A549 treated with DMSO at 1 μM for 4 hours (cell line): ENCODE data around the gene OR2T33. TPM values are rescaled to one million over a fixed set of nuclear protein-coding genes. Genes with fewer than 3 reads are reported as not detected.

Source experiments
- total RNA-seq: library from RNA; stranded (reverse); fragments of 200-300 nt; extraction: Qiagen RNA extraction; gene quantifications from 5 replicates; pipeline ENCODE4 v1.2.3, GENCODE V29; 2022; ENCODE audit warnings: low read depth

The OR2T33 gene, protein sequence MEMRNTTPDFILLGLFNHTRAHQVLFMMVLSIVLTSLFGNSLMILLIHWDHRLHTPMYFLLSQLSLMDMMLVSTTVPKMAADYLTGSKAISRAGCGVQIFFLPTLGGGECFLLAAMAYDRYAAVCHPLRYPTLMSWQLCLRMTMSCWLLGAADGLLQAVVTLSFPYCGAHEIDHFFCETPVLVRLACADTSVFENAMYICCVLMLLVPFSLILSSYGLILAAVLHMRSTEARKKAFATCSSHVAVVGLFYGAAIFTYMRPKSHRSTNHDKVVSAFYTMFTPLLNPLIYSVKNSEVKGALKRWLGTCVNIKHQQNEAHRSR
- total RNA-seq = not detected in 5 replicates

DNA sequence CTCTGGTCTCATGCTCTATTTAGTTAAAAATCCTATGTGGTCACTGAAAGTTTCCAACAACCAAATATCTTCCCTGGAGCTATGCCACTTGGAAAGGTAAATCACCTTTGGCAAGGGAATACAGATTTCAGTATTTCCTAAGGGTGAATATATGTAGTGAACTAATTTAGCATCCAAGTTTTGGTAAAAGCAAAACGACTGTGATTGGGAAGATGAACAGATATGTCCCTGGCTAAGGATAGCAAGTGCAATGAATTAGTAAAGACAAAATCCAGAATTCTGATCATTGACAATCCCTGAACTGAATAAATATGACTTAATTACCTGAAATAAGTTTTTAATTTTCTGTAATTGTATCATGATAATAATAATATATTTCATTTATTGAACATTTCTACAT lies at the start of gene OR2T33:
Gene OR2T33 (minus strand): TSS at position 101 of the 400 bp plus-strand sequence. CDS start 4,162 bp downstream, outside the sequence.

DNA sequence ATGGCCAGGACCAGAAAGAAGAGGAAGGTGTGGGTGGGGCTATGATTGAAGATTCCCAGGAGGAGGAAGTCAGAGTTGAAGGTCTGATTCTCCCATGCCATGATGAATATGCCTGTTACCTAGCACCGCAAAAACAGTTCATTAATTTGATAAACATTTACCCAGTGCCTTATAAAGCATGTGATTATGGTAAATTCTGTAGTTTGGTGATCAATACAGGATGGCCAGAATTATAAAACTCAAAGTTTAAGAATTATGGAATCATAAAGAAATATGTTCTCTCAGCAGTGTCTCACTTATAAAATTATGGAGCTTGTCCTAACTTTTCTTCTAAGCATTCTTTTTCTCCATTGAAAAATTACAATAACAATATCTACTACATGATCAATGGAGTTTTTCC lies 46.7 kb upstream of the OR2T33 start, which contains the start of gene OR2M7:
Gene OR2M7 (minus strand): TSS at position 101 of the 400 bp plus-strand sequence. CDS start 0 bp downstream, at position 101.

DNA sequence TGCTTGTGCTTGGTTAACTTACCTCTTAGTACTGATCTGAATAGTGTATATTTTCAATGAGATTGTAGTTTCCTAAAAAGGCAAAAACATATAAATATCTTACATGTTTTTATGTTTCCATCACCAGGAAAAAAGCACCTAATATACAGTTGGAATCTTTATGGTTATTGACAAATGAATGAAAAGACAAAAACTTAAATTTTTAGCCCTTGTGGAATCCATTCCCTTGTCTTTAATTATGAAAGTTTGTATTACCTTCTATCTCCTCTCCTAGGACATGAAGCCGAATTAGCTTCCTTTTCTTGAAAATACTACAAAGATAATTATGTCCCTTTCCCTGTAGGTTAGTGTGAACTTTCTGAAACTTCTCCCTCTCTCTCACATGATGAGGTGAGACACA lies 25.5 kb upstream of the OR2T33 start, which contains the start of gene OR2T12:
Gene OR2T12 (minus strand): TSS at position 101 of the 400 bp plus-strand sequence. CDS start 7,846 bp downstream, outside the sequence.

DNA sequence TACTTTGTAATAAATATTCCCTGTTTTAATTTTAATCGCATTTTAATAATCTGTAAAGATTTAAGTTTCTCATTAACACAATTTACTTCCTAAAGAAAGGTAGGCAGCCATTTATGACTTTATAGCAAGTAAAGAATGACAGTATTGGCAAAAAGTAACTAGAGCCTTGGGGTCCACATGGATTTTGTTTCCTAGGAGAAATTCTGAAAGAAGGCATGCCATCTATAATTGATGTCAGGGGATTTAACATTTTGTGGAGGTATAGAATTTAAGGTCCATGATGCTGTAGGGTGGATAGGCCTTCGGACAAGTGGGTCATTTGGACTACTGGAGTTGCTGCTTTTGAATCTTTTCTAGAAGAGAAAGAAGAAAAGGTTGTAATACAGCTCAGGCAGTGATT lies 46.7 kb downstream of the OR2T33 start, which contains the start of gene OR2M4:
Gene OR2M4 (plus strand): TSS at position 301 of the 400 bp plus-strand sequence. CDS start 7,512 bp downstream, outside the sequence.

Other genes starting within 250 kb of the OR2T33 start
- gene OR2L2, start 247.9 kb downstream of the OR2T33 start, total RNA-seq = not detected in 5 replicates
- gene OR2L3, start 231.1 kb downstream of the OR2T33 start, total RNA-seq = not detected in 5 replicates
- not detected in 5 replicates for gene OR2L13, start 182.8 kb downstream of the OR2T33 start, total RNA-seq
- gene OR2M5, start 132.8 kb downstream of the OR2T33 start, total RNA-seq = not detected in 5 replicates
- not detected in 5 replicates for gene OR2M2, start 103.2 kb downstream of the OR2T33 start, total RNA-seq
- not detected in 5 replicates for gene OR2M3, start 80.7 kb downstream of the OR2T33 start, total RNA-seq
- gene OR2M4, start 46.6 kb downstream of the OR2T33 start, total RNA-seq = not detected in 5 replicates
- gene OR2T12, start 25.4 kb upstream of the OR2T33 start, total RNA-seq = not detected in 5 replicates
- not detected in 5 replicates for gene OR2M7, start 46.6 kb upstream of the OR2T33 start, total RNA-seq
- not detected in 5 replicates for gene OR14C36, start 70.8 kb upstream of the OR2T33 start, total RNA-seq
- not detected in 5 replicates for gene OR2T4, start 83.7 kb upstream of the OR2T33 start, total RNA-seq
- not detected in 5 replicates for gene OR2T6, start 97.8 kb upstream of the OR2T33 start, total RNA-seq
- gene OR2T1, start 125.1 kb upstream of the OR2T33 start, total RNA-seq = not detected in 5 replicates
- gene OR2T2, start 167.7 kb upstream of the OR2T33 start, total RNA-seq = not detected in 5 replicates
- not detected in 5 replicates for gene OR2T3, start 195.4 kb upstream of the OR2T33 start, total RNA-seq
- gene OR2T5, start 210.6 kb upstream of the OR2T33 start, total RNA-seq = not detected in 5 replicates
- gene OR2G6, start 230.1 kb upstream of the OR2T33 start, total RNA-seq = not detected in 5 replicates